Measurements from ENCODE around the gene SPAG9. TPM values are rescaled to one million over a fixed set of nuclear protein-coding genes. Genes with fewer than 3 reads are reported as not detected.
A peak's percentile ranks its signal among the peaks of the same experiment; 100 is the strongest.

SPAG9 gene
- total and polyA plus RNA-seq, 10 donors, result 10.7 to 94.6 (median 78.3) TPM

GRCh38 chr17:51088287-51088686 is 32.4 kb downstream of the SPAG9 start:
- H3K36me3 ChIP-seq, result peaks cover 0 to 5% (median 0%) of the 10 kb centered on the region in 6 donors
- 73 to 89% (median 83%) methylated on average over 9 of the region's 9 CpGs for WGBS, 5 donors
- H3K4me1 ChIP-seq, result peaks cover 0 to 86% (median 27%) of the 10 kb centered on the region in 6 donors

DNA sequence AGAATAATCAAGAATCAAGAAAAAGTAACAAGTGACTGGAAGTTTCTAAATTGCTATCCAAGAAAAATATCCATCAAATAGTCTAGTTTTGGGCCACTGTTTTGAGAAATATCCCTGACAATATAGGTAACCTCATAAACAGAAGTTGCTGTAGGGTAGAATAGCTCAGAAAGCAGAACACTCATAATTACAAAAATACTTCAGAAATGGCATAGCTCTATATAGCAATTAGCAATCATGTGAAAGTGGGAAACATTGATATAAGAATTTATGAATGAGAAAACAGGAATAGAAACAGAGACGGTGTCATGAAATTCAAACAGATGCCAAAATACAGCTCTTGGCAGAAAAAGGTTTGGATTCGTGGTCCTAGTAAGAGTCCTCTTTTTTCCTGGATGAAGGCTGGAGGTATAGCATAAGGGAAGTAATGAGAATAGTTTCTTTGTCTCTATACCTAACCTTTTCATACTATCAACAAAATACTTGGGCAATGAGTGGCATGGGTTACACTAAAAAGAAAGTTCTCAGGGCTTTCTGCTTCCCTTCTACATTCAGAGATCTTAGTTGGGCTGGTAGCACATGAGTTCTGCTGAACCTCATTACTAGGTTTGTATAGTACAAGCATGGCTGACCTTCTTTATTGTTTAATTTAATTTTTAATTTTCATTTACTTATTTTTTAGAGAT is 33.5 kb downstream of the SPAG9 start:
- peaks cover 0 to 77% (median 27%) of the 10 kb centered on the region in 6 donors for H3K4me1 ChIP-seq
- peak overlapping the region in 1 of 8 donors; percentile 38 for H3K4me3 ChIP-seq
- H3K36me3 ChIP-seq, result peaks cover 0 to 5% (median 0%) of the 10 kb centered on the region in 6 donors
- 65 to 79% (median 74%) methylated on average over 2 of the region's 2 CpGs for WGBS, 5 donors
- intact Hi-C loops (cut with DNase I; ENCODE audit: low total_unique reads), result no loop called here
- no peaks in the 10 kb centered on the region for H3K27me3 ChIP-seq (replicated peaks in 1 of 7)
- no peaks in the 10 kb centered on the region for H3K9me3 ChIP-seq
- peak overlapping the region in 6 of 8 donors; percentile 71 to 92 (median 84) for H3K27ac ChIP-seq
- TF ChIP-seq POLR2AphosphoS5 (IDR thresholded peaks at IDR 0.05) (no peak), POLR2A (IDR thresholded peaks at IDR 0.05) (no peak)
- TF ChIP-seq, protein P1, sequence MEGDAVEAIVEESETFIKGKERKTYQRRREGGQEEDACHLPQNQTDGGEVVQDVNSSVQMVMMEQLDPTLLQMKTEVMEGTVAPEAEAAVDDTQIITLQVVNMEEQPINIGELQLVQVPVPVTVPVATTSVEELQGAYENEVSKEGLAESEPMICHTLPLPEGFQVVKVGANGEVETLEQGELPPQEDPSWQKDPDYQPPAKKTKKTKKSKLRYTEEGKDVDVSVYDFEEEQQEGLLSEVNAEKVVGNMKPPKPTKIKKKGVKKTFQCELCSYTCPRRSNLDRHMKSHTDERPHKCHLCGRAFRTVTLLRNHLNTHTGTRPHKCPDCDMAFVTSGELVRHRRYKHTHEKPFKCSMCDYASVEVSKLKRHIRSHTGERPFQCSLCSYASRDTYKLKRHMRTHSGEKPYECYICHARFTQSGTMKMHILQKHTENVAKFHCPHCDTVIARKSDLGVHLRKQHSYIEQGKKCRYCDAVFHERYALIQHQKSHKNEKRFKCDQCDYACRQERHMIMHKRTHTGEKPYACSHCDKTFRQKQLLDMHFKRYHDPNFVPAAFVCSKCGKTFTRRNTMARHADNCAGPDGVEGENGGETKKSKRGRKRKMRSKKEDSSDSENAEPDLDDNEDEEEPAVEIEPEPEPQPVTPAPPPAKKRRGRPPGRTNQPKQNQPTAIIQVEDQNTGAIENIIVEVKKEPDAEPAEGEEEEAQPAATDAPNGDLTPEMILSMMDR (IDR thresholded peaks at IDR 0.05 in 8 of 11, conservative IDR thresholded peaks at IDR 0.05 in 3 of 11), result no peak
- DNase-seq, result no peak

More at GRCh38 chr17:51088287-51088686, 32.4 kb downstream of the SPAG9 start:
- TF ChIP-seq POLR2A (IDR thresholded peaks at IDR 0.05) (no peak), POLR2AphosphoS5 (IDR thresholded peaks at IDR 0.05) (no peak)
- TF ChIP-seq, protein P1 (IDR thresholded peaks at IDR 0.05 in 8 of 11, conservative IDR thresholded peaks at IDR 0.05 in 3 of 11), result no peak
- H3K27me3 ChIP-seq (replicated peaks in 1 of 7), result no peaks in the 10 kb centered on the region
- peak overlapping the region in 7 of 8 donors; percentile 57 to 92 (median 82) for H3K27ac ChIP-seq
- H3K9me3 ChIP-seq, result no peaks in the 10 kb centered on the region
- peak overlapping the region in 1 of 8 donors; percentile 38 for H3K4me3 ChIP-seq
- intact Hi-C loops (cut with DNase I; ENCODE audit: low total_unique reads), result no loop called here
- no peak for DNase-seq

DNA sequence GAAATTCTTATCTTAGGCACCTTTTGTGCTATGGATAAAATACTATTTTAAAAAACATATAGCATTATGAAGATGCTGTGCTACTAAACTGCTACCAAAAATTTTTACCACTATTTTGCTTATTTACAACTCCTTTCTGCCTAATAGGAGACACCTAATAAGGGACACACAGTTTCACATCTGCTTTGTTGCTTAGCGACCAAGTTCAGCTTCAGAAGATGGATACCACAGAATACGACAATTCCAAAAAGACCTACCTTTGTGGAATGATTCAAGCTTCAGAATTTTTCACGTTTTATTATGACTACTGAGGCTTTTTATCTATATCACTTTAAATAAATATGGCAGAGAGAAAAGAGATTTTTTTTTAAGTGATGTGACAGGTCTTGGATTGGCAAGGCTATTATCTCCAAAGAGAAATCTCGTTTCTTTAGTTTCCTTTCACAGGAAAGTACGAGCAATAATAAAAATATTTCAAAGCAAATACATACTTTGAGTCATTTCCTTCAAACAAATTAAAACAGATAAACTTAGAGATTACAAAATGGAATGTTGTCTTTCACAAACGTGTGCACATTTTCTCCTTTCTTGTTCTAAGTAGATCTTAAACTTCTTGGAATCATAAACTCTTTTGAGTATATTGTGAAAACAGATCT is 35.4 kb downstream of the SPAG9 start:
- WGBS, 5 donors, result 53 to 62% (median 58%) methylated on average over 6 of the region's 6 CpGs
- no peak overlapping the region for H3K27ac ChIP-seq

More for the DNA sequence above, 35.4 kb downstream of the SPAG9 start:
- DNase-seq, result no peak
- Histone ChIP-seq H3K4me3 (no peak overlapping the region), H3K27me3 (replicated peaks in 1 of 7) (no peaks in the 10 kb centered on the region), H3K9me3 (no peaks in the 10 kb centered on the region), H3K36me3 (peaks cover 0 to 3% (median 0%) of the 10 kb centered on the region in 6 donors), H3K4me1 (peaks cover 0 to 65% (median 26%) of the 10 kb centered on the region in 6 donors)
- intact Hi-C loops (cut with DNase I; ENCODE audit: low total_unique reads), result no loop called here
- TF ChIP-seq POLR2A (IDR thresholded peaks at IDR 0.05) (no peak), POLR2AphosphoS5 (IDR thresholded peaks at IDR 0.05) (no peak)
- TF ChIP-seq, protein P1 (IDR thresholded peaks at IDR 0.05 in 8 of 11, conservative IDR thresholded peaks at IDR 0.05 in 3 of 11), result no peak
